WI38 (cell line): ENCODE data around the gene ARMC9.
"Not testable (repeated sequence)": the region's sequence is repeated elsewhere in the genome, so short reads cannot be mapped to it uniquely, and the experiment has no call there.

Experiments
- H3K4me3 ChIP-seq: 2 replicates; pipeline ENCODE4 v1.5.1; 2011; ENCODE audit warnings: low read depth, mild to moderate bottlenecking, control low read depth, low read length
- CTCF ChIP-seq: IDR thresholded peaks from 2 replicates; pipeline ENCODE4 v1.5.1; 2012; ENCODE audit warnings: low read depth, mild to moderate bottlenecking, control low read depth, low read length

Gene ARMC9

GRCh38 chr2:231397011-231397927 is 198.8 kb downstream of the ARMC9 start:
- TF ChIP-seq CTCF: no peak
- no peak overlapping the region for H3K4me3 ChIP-seq

- H3K4me3 ChIP-seq: no peak overlapping the region
- no peak for TF ChIP-seq CTCF
These were observed 199.5 kb downstream of the ARMC9 start for GRCh38 chr2:231397928-231398294.

GRCh38 chr2:231398585-231398984 is 200.2 kb downstream of the ARMC9 start:
- no peak overlapping the region for H3K4me3 ChIP-seq
- no peak for TF ChIP-seq CTCF

GRCh38 chr2:231399046-231399852 is 200.8 kb downstream of the ARMC9 start:
- TF ChIP-seq CTCF: no peak
- H3K4me3 ChIP-seq: no peak overlapping the region

- no peak; the same call in 1 of the 2 replicates for TF ChIP-seq CTCF
These were observed 201.6 kb downstream of the ARMC9 start for GRCh38 chr2:231399853-231400680.

GRCh38 chr2:231400681-231401080 is 202.2 kb downstream of the ARMC9 start:
- not testable (repeated sequence) for H3K4me3 ChIP-seq

More at GRCh38 chr2:231399853-231400680, 201.6 kb downstream of the ARMC9 start:
- H3K4me3 ChIP-seq: no peak overlapping the region

GRCh38 chr2:231401101-231401500 is 202.7 kb downstream of the ARMC9 start:
- not testable (repeated sequence) for H3K4me3 ChIP-seq

GRCh38 chr2:231403421-231404182 is 205.2 kb downstream of the ARMC9 start:
- H3K4me3 ChIP-seq: not testable (repeated sequence)

- not testable (repeated sequence) for H3K4me3 ChIP-seq
These were observed 205.8 kb downstream of the ARMC9 start for GRCh38 chr2:231404183-231404578.
